Activated naive CD4-positive, alpha-beta T cell treated with anti-CD3 and anti-CD28 coated beads, Interleukin-2, amount 50 U/mL, for 72 hours (primary cell): ENCODE data around the gene LNPK. TPM values are rescaled to one million over a fixed set of nuclear protein-coding genes. Genes with fewer than 3 reads are reported as not detected.

ENCODE experiments used
- ATAC-seq, 2 donors: fragments of 150-1000 bp; cut with Tn5 transposase; 2 replicates each; pipeline ENCODE4 v1.10.0; 2021; ENCODE audit warnings: mild to moderate bottlenecking in 2 of 2, moderate library complexity in 2 of 2
- DNase-seq, 2 donors: peaks; one replicate each; pipeline ENCODE4 v3.0.0; 2021 to 2022; ENCODE audit warnings: low spot score in 2 of 2
- H3K27ac Mint-ChIP-seq, 2 donors: one replicate each; pipeline ENCODE4 v1.8.0; 2022; ENCODE audit warnings: mild to moderate bottlenecking in 2 of 2, mixed read lengths in 2 of 2
- H3K36me3 Mint-ChIP-seq, 2 donors: one replicate each; pipeline ENCODE4 v1.8.0; 2022; ENCODE audit warnings: mixed read lengths in 2 of 2
- H3K9me3 Mint-ChIP-seq, 2 donors: one replicate each; pipeline ENCODE4 v1.8.0; 2022; ENCODE audit warnings: mixed read lengths in 2 of 2
- total RNA-seq, 2 donors: library from RNA; stranded (reverse); gene quantifications; one replicate each; pipeline ENCODE4 v1.2.3, GENCODE V29; 2022

LNPK gene
- total RNA-seq, 2 donors from 2014 or later: 35.7 to 37.2 TPM

DNA sequence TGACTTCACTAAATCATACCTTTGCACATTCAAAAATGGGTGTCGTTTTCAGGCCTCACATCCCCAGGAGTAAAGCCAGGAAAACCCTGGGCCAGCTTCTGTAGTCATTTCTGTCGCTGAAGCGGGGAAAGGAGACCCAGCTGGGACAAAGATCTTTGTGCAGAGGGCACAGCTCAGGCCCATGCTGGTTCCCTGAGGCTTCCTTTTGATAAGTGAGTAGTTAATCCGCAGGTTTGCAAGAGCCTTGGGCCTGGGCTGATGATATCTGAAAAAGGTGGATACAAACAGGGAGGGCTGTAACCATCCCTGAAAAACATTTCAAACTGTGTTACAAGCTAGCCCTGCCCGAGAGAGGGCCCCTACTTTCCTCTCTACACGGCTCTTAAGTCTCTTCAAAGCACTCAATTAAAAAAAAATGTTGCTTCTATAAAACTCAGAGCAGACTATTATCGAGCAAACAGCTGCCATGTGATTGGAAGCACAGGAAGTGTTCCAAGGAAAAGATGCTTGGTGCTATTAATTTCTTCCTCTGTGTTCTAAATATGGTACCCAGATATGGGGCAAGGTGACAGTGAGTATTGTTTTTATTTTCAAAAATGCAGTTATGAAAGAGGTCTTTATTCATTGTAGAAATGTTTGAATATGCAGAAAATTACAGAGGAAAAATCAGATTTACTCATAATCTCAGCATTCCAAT is 117.2 kb downstream of the LNPK start:
- Mint-ChIP-seq H3K9me3 (no peaks in the 10 kb centered on the region), H3K36me3 (no peaks in the 10 kb centered on the region), H3K27ac (no peak overlapping the region)
- DNase-seq (no peak), ATAC-seq (no peak)

DNA sequence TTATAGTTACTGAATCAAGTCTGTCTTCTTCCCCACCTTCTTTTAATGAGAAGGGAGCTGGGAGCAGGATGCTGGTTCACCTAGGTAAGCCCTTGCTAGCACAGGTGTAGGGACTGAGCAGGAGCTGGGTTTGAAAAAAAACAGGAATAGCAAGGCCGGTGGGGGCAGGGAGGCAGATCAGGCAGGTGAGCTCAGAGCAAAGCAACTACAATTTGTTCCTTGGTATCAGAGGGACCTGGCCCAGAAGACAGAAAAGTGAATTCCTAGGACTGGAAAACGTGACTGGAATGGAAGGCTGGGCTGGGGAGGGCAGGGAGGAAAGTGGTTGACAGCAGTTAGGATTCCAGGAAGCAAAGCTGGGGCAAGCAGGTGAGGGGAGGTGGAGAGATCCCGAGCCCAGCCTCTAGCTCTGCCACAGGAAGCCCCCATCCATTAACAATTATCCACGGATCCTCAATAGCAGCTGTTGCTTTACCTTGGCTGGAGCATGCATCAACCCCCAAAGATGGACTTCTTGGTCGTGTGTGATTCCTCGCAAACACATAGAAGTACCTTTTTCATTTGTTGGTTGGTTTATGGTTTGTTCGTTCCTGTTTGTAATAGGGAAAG is 118.4 kb downstream of the LNPK start:
- H3K27ac Mint-ChIP-seq: no peak overlapping the region
- H3K9me3 Mint-ChIP-seq: no peaks in the 10 kb centered on the region
- ATAC-seq: no peak
- no peaks in the 10 kb centered on the region for H3K36me3 Mint-ChIP-seq
- no peak for DNase-seq

DNA sequence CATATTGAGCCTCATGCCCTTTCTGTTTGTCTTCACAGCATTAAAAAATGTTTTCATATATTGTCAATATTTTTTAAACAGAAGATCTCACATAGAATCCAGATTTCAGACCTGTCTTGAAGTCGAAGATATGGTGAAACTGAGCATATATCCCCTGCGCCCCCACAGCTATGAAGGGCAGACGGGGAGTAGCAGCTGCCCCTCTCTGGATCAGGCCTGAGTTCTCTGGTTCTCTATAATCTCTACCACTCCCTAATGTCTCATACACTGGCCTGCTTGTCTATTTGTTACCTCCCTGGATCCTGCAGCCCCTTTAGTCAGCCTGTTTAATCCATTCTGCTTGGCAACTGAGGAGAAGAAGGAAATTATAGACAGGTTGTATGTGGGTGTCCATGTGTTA is 122.4 kb downstream of the LNPK start:
- DNase-seq: no peak
- no peaks in the 10 kb centered on the region for H3K36me3 Mint-ChIP-seq
- H3K27ac Mint-ChIP-seq: no peak overlapping the region
- ATAC-seq: no peak
- no peaks in the 10 kb centered on the region for H3K9me3 Mint-ChIP-seq

DNA sequence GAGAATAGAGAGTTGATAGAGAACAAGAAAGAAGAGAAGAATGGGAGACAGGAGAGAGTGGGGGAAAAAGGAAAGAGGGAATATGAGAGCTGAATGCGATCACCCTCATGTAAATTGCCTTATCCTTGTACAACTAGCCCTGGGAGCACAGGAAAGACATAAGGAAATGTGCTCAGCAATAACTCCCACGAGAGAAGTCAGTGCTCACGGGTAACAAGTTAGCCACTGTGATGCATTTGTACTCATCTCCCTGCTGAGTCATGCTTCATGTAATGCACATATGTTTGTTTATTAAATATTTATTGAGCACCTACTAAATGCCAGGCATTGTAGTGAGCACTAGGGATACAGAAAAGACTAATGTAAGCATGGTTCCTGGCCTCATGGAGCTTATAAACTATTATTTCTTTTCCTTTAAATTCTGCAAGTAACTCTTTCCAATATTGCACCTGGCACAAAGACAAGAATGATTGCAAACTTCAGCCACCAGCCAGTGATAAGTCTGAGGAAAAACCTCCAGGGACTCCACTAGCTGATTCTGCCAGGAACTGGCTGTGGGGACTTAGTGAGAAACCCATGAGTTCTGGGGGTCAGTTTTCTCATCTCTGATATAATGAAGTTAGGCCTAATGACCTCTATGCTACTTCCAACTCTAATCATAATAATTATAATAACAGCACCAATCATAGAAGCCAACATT is 124.1 kb downstream of the LNPK start:
- ATAC-seq (no peak), DNase-seq (no peak)

DNA sequence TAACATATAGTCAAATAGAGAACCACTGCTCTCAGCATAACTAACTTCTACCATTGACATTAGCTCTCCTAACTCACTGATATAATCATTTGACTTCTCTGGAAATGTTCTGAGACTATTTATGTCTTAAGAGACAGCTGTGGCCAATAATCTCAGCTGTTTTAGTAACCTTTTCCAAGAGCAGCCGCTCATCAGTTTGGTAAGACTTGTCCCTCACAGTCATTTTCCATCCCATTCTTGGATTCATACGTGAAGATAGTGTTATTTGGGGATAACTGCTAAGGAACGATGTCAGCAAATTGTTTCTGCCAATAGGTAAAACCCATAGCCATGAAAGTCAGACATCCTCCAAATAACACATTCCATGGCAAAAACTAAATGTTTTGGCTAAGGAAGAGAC is 127.8 kb downstream of the LNPK start:
- DNase-seq: no peak
- H3K36me3 Mint-ChIP-seq: no peaks in the 10 kb centered on the region
- no peak overlapping the region for H3K27ac Mint-ChIP-seq
- no peaks in the 10 kb centered on the region for H3K9me3 Mint-ChIP-seq
- ATAC-seq: no peak

More for the DNA sequence above, 124.1 kb downstream of the LNPK start:
- H3K27ac Mint-ChIP-seq: no peak overlapping the region
- H3K9me3 Mint-ChIP-seq: no peaks in the 10 kb centered on the region
- H3K36me3 Mint-ChIP-seq: no peaks in the 10 kb centered on the region

Other genes with a start within 250 kb of the LNPK start
- not detected for gene EVX2, start 81.7 kb upstream of the LNPK start, total RNA-seq
- not detected for gene HOXD13, start 90.5 kb upstream of the LNPK start, total RNA-seq
- not detected for gene HOXD12, start 97.5 kb upstream of the LNPK start, total RNA-seq
- gene HOXD11, start 105.0 kb upstream of the LNPK start, total RNA-seq: not detected
- gene HOXD10, start 114.5 kb upstream of the LNPK start, total RNA-seq: not detected
- gene HOXD9, start 120.5 kb upstream of the LNPK start, total RNA-seq: not detected
- gene HOXD8, start 127.4 kb upstream of the LNPK start, total RNA-seq: not detected
- not detected for gene HOXD4, start 149.3 kb upstream of the LNPK start, total RNA-seq
- not detected for gene HOXD3, start 155.0 kb upstream of the LNPK start, total RNA-seq
- gene HOXD1, start 186.4 kb upstream of the LNPK start, total RNA-seq: not detected